ENCODE results near the gene CFAP97D2. TPM values are rescaled to one million over a fixed set of nuclear protein-coding genes. Genes with fewer than 3 reads are reported as not detected.

CFAP97D2 gene
- total RNA-seq, 1 experiment from 2014 or later = not detected

DNA sequence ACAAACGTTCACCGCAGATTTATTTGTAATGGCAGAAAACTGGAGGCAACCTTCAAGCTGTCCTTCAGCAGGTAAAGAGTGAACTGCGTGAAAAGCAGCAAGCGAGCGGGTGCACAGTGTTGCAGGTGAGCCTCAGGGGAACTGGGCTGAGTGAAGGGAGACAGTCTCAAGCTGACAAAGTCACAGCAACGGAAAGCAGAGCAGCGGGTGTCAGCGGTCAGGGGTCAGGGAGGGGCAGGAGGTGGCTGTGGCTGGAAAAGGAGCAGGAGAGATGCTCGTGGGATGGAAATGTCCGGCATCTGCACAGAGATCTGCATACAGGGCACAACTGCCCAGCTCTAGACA is 38.2 kb upstream of the CFAP97D2 start:
- no peaks in the 10 kb centered on the region for H3K9me3 Mint-ChIP-seq (ENCODE audit: unreplicated experiment)
- Histone ChIP-seq H3K4me1 (no peaks in the 10 kb centered on the region), H3K9me3 (no peaks in the 10 kb centered on the region), H3K4me3 (ENCODE audit: low read depth, low read length) (no peak overlapping the region), H3K36me3 (ENCODE audit: control insufficient read depth, insufficient read depth, low read length) (no peaks in the 10 kb centered on the region), H3K27me3 (replicated peaks; ENCODE audit: control insufficient read depth, insufficient read depth, low read length) (no peaks in the 10 kb centered on the region)
- TF ChIP-seq, protein P1, sequence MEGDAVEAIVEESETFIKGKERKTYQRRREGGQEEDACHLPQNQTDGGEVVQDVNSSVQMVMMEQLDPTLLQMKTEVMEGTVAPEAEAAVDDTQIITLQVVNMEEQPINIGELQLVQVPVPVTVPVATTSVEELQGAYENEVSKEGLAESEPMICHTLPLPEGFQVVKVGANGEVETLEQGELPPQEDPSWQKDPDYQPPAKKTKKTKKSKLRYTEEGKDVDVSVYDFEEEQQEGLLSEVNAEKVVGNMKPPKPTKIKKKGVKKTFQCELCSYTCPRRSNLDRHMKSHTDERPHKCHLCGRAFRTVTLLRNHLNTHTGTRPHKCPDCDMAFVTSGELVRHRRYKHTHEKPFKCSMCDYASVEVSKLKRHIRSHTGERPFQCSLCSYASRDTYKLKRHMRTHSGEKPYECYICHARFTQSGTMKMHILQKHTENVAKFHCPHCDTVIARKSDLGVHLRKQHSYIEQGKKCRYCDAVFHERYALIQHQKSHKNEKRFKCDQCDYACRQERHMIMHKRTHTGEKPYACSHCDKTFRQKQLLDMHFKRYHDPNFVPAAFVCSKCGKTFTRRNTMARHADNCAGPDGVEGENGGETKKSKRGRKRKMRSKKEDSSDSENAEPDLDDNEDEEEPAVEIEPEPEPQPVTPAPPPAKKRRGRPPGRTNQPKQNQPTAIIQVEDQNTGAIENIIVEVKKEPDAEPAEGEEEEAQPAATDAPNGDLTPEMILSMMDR (IDR thresholded peaks at IDR 0.05; ENCODE audit: insufficient read depth in 1 of 2, low read depth in 1 of 2, low read length in 1 of 2, severe bottlenecking in 1 of 2, unreplicated experiment in 1 of 2) = no peak
- intact Hi-C loops (cut with micrococcal nuclease; ENCODE audit: unreplicated experiment) = no loop called here
- POLR2A ChIA-PET = no interaction called here
- BruUV-seq (replicated peaks) = no TSS peak
- no peak for DNase-seq
- no peaks in the 10 kb centered on the region for H3K27me3 Mint-ChIP-seq (ENCODE audit: insufficient read depth, unreplicated experiment)
- H3K4me3 Mint-ChIP-seq (ENCODE audit: unreplicated experiment) = no peak overlapping the region
- H3K36me3 Mint-ChIP-seq (ENCODE audit: insufficient read depth, unreplicated experiment) = no peaks in the 10 kb centered on the region
- CTCF ChIA-PET = no interaction called here
- no peak overlapping the region for H3K27ac Mint-ChIP-seq (ENCODE audit: unreplicated experiment)
- H3K4me1 Mint-ChIP-seq (ENCODE audit: low read depth, unreplicated experiment) = no peaks in the 10 kb centered on the region

DNA sequence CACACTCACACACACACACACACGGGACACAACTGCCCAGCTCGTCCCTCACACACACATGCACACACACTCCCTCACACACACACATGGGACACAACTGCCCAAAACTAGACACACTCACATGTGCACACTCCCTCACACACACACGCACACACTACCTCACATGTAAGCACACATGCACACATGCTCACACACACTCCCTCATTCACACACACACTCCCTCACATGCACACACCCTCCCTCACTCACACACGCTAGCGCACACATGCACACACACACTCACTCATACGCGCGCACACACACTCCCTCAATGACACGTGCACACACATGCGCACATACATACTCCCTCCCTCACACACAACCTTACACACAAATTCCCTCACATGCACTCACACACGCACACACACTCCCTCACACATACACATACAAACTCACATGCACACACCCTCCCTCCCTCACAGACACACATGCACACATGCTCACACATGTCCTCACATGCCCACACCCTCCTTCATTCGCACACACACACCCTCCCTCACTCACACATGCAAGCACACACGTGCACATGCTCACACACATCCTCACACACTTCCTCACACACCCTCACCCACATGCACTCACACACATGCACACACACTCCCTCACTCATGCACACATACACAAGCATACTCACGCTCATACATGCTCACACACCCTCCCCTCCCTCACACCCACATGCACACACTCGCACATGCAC is 37.6 kb upstream of the CFAP97D2 start:
- BruUV-seq (replicated peaks) = no TSS peak
- Histone ChIP-seq H3K36me3 (ENCODE audit: control insufficient read depth, insufficient read depth, low read length) (no peaks in the 10 kb centered on the region), H3K4me3 (ENCODE audit: low read depth, low read length) (no peak overlapping the region), H3K27me3 (replicated peaks; ENCODE audit: control insufficient read depth, insufficient read depth, low read length) (no peaks in the 10 kb centered on the region), H3K9me3 (no peaks in the 10 kb centered on the region), H3K4me1 (no peaks in the 10 kb centered on the region)
- DNase-seq = no peak
- no peak overlapping the region for H3K4me3 Mint-ChIP-seq (ENCODE audit: unreplicated experiment)
- POLR2A ChIA-PET = no interaction called here
- intact Hi-C loops (cut with micrococcal nuclease; ENCODE audit: unreplicated experiment) = no loop called here
- no peaks in the 10 kb centered on the region for H3K36me3 Mint-ChIP-seq (ENCODE audit: insufficient read depth, unreplicated experiment)
- no peak overlapping the region for H3K27ac Mint-ChIP-seq (ENCODE audit: unreplicated experiment)
- TF ChIP-seq, protein P1 (IDR thresholded peaks at IDR 0.05; ENCODE audit: insufficient read depth in 1 of 2, low read depth in 1 of 2, low read length in 1 of 2, severe bottlenecking in 1 of 2, unreplicated experiment in 1 of 2) = no peak
- H3K9me3 Mint-ChIP-seq (ENCODE audit: unreplicated experiment) = no peaks in the 10 kb centered on the region
- H3K27me3 Mint-ChIP-seq (ENCODE audit: insufficient read depth, unreplicated experiment) = no peaks in the 10 kb centered on the region
- no peaks in the 10 kb centered on the region for H3K4me1 Mint-ChIP-seq (ENCODE audit: low read depth, unreplicated experiment)
- CTCF ChIA-PET = no interaction called here

DNA sequence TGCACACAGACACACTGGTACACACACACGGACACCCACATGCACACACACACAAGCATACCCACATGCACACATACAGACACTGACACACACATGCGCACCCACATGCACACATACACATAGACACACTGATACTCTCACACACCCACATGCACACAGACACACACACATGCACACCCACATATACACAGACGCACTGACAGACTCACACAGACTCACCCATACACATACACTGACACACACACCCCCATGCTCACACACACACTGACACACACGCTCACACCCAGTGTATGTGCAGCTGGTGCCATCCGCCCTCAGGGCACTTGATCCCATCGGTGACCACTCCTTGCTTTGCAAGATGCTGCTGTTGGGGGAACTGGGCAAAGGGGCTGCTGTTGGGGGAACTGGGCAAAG is 36.9 kb upstream of the CFAP97D2 start:
- intact Hi-C loops (cut with micrococcal nuclease; ENCODE audit: unreplicated experiment) = no loop called here
- Mint-ChIP-seq H3K4me3 (ENCODE audit: unreplicated experiment) (no peak overlapping the region), H3K27me3 (ENCODE audit: insufficient read depth, unreplicated experiment) (no peaks in the 10 kb centered on the region), H3K36me3 (ENCODE audit: insufficient read depth, unreplicated experiment) (no peaks in the 10 kb centered on the region), H3K9me3 (ENCODE audit: unreplicated experiment) (no peaks in the 10 kb centered on the region), H3K4me1 (ENCODE audit: low read depth, unreplicated experiment) (no peaks in the 10 kb centered on the region), H3K27ac (ENCODE audit: unreplicated experiment) (no peak overlapping the region)
- TF ChIP-seq, protein P1 (IDR thresholded peaks at IDR 0.05; ENCODE audit: insufficient read depth in 1 of 2, low read depth in 1 of 2, low read length in 1 of 2, severe bottlenecking in 1 of 2, unreplicated experiment in 1 of 2) = no peak
- DNase-seq = no peak
- Histone ChIP-seq H3K4me3 (ENCODE audit: low read depth, low read length) (no peak overlapping the region), H3K27me3 (replicated peaks; ENCODE audit: control insufficient read depth, insufficient read depth, low read length) (no peaks in the 10 kb centered on the region), H3K36me3 (ENCODE audit: control insufficient read depth, insufficient read depth, low read length) (no peaks in the 10 kb centered on the region), H3K4me1 (no peaks in the 10 kb centered on the region), H3K9me3 (no peaks in the 10 kb centered on the region)
- ChIA-PET POLR2A (no interaction called here), CTCF (no interaction called here)
- BruUV-seq (replicated peaks) = no TSS peak
